COLO829 (cell line): ENCODE results near the gene SAMSN1.
"Not testable (repeated sequence)": the region's sequence is repeated elsewhere in the genome, so short reads cannot be mapped to it uniquely, and the experiment has no call there.

Source experiments
- DNase-seq: peaks from one replicate; pipeline ENCODE4 v3.0.0; 2012; ENCODE audit warnings: low spot score

Gene SAMSN1

GRCh38 chr21:14527696-14528652, 18.1 kb downstream of the SAMSN1 start:
- DNase-seq: no peak

DNA sequence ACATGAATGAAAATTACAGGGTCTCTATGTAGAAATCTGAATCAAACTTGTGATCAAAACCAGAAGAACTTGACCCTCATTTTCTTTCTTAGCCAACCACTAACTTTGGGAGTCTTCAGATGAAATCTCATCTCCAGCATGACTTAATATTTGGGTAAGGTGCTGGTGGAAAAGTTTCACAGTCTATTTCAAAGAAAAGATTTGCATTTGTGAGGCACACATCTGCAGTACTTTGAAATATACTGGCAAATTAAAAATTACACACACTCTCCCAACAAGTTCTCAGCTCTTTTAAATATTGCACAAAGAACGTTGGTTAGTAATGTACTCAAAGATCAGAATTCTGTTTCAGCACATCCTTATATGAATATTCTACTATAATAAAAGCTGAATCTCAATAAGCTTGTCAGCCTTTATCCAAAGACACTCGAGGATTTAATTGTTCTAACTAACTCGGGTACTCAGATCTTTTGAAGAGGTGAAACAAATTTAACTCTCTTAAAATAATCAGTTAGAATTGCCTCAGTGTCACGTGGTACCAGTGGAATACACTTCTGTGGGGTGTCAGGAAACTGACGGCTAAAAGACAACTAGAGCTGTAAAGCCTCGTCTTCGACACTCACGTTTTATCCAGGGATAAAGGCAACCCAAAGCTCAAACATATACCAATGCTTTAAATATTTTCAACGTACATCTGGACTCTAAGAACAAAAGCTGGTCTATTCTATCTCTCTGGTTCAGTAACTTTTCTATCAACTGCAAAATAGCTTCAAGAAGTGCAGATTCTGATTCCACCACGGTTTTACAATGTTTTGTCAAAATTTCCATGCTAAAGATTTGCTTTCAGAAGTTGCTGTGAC, 19.0 kb downstream of the SAMSN1 start:
- no peak for DNase-seq

GRCh38 chr21:14526199-14526598, 19.9 kb downstream of the SAMSN1 start:
- no peak for DNase-seq

- DNase-seq: no peak
Observed at GRCh38 chr21:14523234-14523633, 22.9 kb downstream of the SAMSN1 start.

DNA sequence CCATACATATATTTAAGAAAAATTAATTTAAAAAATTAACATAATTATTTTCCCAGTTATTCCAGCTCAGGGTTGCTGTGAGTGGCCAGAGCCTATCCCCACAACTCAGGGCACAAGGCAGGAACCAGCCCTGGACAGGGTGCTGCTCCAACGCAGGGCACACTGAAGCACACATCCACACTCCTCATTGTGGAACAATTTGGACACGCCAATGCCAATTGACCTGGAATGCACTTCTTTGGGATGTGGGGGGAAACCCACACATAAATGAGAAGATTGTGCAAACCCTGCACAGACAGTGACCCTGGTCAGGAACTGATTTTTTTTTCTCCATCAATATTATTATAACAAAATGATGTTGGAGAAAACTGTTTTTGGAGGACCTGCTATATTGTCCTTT, 23.4 kb downstream of the SAMSN1 start:
- DNase-seq: no peak

- DNase-seq: no peak
Observed at GRCh38 chr21:14520535-14520934, 25.6 kb downstream of the SAMSN1 start.

GRCh38 chr21:14519000-14519399, 27.1 kb downstream of the SAMSN1 start:
- no peak for DNase-seq

- no peak for DNase-seq
Observed at GRCh38 chr21:14513804-14514203, 32.3 kb downstream of the SAMSN1 start.

- not testable (repeated sequence) for DNase-seq
Observed at GRCh38 chr21:14506859-14507457, 39.2 kb downstream of the SAMSN1 start.

- no peak for DNase-seq
Observed at GRCh38 chr21:14500873-14501272, 45.2 kb downstream of the SAMSN1 start.

GRCh38 chr21:14499316-14499715, 46.8 kb downstream of the SAMSN1 start:
- no peak for DNase-seq

GRCh38 chr21:14497825-14498224, 48.3 kb downstream of the SAMSN1 start:
- DNase-seq: no peak

DNA sequence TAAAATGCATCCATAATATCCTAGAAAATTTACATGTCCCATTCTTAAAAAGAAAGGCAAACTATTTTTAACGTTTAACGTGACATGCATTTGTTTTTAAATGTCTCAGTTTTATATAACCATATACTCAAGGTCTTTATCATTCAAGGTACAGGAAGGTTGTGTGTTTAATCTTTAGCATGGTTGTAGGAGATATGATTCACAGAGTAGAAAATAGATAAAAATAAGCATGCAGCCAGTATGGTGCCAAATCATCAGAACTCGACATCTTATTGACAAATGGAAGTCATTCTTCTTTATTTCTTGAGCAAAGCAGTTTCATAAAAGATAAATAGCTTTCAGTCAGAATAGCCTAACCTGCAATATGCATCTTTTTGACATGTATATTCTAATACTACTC, 51.0 kb downstream of the SAMSN1 start:
- no peak for DNase-seq

- not testable (repeated sequence) for DNase-seq
Observed at GRCh38 chr21:14494181-14494580, 51.9 kb downstream of the SAMSN1 start.

DNA sequence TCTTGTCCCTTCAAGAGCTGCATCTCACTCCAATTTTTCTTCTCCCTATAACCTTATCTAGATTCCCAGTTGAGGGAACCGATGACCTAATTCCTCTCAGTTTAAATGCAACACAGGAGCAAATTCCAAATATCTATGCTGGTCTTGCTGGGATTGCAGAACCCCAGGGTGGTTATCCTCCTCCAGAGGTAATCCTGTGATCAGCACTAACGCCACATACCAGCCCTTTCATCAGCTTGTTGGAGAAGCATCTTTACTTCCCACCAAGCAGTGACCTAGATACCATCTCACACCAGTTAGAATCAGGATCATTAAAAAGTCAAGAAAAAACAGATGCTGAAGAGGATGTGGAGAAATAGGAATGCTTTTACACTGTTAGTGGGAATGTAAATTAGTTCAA, 52.4 kb downstream of the SAMSN1 start:
- DNase-seq: no peak

GRCh38 chr21:14492931-14493330, 53.2 kb downstream of the SAMSN1 start:
- no peak for DNase-seq

- no peak for DNase-seq
Observed at GRCh38 chr21:14491269-14491681, 54.8 kb downstream of the SAMSN1 start.

- no peak for DNase-seq
Observed at GRCh38 chr21:14488672-14489204, 57.4 kb downstream of the SAMSN1 start.

DNA sequence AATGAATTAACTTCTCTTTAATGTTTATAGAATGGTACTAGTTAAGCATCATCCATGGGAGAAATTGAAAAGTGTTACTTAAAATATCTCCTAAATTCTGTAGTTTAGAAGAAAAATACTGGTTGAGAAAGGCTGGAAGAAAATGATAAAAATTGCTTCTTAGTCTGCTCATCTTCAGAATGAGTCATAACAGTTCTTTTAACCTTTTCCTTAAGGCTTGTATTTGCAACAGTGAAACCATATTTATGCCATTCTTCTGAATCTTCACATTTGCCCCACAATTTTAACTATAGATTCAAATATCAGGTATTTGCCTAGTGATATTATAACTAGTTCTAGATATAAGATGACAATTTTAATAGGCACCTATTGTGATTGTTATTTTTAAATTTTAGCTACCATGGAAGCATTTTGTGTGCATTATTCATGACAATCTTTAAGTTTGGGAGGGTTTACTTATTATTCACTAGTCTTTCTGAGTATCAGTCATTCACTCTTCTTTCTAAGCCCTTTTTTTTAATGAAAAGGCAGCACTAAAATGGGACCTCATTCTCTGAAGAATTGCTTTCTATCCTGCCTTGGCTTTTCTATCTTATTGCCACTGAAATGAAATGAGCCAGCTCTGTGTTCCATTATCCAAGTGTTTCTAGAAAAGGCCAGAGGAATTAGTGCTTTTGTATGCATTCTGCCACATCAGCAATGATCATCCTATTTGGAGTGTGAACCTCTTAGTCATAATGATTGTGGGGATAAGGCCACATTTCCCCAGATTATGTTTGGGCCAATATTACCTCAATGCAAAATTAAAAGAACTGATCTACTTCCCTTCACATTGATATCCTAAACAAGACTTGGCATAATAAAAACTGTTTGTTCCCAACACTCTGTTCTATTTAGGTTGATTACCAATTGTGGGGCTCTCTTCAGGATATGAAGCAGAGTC, 58.4 kb downstream of the SAMSN1 start:
- no peak for DNase-seq

DNA sequence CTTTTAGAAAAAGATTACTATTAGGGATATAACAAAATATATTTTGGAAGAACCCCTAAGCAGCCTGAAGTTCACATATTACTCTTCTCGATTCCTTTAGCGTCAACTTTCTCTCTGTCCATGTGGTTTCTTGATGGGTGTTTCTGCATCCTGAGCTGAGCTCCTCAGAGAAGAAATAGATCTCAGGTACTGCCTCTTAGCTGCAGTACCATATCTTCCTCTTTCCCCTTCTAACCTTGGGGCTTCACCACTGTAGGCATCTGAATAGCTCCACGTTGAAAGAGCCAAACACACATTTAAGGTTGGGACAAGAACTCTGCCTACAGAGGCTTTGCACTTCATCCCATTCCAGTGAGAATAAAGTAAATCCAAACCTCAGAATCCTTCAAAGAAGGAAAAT, 59.2 kb downstream of the SAMSN1 start:
- no peak for DNase-seq
